Measurements from ENCODE around the gene PTPRK. TPM values are rescaled to one million over a fixed set of nuclear protein-coding genes. Genes with fewer than 3 reads are reported as not detected.

The PTPRK gene
- total RNA-seq, 2 experiments from 2014 or later: not detected

DNA sequence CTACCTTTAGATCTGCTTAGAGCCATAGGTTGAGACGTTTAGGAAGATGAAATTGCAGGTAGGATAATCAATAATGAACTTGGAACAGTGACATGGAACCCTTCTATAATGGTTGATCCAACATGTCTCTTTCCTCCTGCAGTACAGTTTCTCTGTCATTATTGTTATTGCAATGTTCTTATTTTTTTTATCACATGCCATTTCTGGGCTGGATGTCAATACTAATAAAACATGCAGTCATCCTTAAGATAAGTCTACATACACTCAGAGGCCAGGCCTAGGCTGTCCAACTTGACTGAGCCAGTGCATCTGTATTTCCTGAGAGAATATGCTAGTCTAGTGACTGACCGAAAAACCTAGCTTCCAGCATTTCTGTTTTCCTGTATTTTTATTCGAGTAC is 544.3 kb downstream of the PTPRK start:
- Histone ChIP-seq H2AFZ (ENCODE audit: low read length) (no peak overlapping the region), H3K4me2 (ENCODE audit: low read length) (no peak overlapping the region), H3K4me1 (ENCODE audit: insufficient read depth, low read length, poor library complexity, severe bottlenecking) (no peaks in the 10 kb centered on the region), H3K9me2 (ENCODE audit: insufficient read depth, low read length) (no peaks in the 10 kb centered on the region), H4K20me1 (ENCODE audit: insufficient read depth, low read length) (no peaks in the 10 kb centered on the region), H3K27ac (ENCODE audit: low read depth, low read length, poor library complexity, severe bottlenecking) (no peak overlapping the region), H3K79me2 (ENCODE audit: insufficient read depth, low read depth, low read length) (no peaks in the 10 kb centered on the region), H3K4me3 (ENCODE audit: low read depth, low read length, poor library complexity, severe bottlenecking) (no peak overlapping the region), H3K36me3 (ENCODE audit: insufficient read depth, low read length) (no peaks in the 10 kb centered on the region), H3K9me3 (ENCODE audit: low read length) (no peaks in the 10 kb centered on the region)
- TF ChIP-seq, protein P1, sequence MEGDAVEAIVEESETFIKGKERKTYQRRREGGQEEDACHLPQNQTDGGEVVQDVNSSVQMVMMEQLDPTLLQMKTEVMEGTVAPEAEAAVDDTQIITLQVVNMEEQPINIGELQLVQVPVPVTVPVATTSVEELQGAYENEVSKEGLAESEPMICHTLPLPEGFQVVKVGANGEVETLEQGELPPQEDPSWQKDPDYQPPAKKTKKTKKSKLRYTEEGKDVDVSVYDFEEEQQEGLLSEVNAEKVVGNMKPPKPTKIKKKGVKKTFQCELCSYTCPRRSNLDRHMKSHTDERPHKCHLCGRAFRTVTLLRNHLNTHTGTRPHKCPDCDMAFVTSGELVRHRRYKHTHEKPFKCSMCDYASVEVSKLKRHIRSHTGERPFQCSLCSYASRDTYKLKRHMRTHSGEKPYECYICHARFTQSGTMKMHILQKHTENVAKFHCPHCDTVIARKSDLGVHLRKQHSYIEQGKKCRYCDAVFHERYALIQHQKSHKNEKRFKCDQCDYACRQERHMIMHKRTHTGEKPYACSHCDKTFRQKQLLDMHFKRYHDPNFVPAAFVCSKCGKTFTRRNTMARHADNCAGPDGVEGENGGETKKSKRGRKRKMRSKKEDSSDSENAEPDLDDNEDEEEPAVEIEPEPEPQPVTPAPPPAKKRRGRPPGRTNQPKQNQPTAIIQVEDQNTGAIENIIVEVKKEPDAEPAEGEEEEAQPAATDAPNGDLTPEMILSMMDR (conservative IDR thresholded peaks at IDR 0.05; ENCODE audit: low read length): no peak
- no peak for TF ChIP-seq EZH2phosphoT487 (IDR thresholded peaks at IDR 0.05; ENCODE audit: borderline replicate concordance, low read depth, low read length)
- no TSS peak for BruUV-seq (replicated peaks)
- POLR2A ChIA-PET: interaction anchor here (0.6 kb wide), 1 partner anchor 1330 kb away, joined by 3 read pairs; no protein-coding TSS in a partner anchor
- no peak for DNase-seq (ENCODE audit: low spot score)
- intact Hi-C loops (cut with micrococcal nuclease; ENCODE audit: unreplicated experiment): no loop called here
- CTCF ChIA-PET (ENCODE audit: unreplicated experiment): no interaction called here

DNA sequence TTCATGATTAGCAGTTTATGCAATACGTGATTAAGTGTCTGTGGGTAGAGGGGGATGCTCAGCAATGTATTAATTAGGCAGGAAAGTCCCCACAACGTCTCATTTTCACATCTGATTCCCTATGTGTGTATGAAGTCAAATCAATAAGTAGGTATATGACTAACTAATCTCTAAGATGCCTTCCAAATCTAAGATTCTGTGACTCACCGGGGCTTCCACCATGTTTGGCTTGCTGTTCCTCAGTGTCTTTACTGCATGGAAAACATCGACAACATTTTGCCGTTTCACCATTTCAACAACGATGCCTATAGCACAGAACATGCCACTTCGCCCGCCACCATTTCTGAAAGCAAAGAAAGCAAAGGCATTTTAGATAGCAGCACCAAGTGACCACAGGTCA is 547.6 kb downstream of the PTPRK start:
- Histone ChIP-seq H3K9me2 (ENCODE audit: insufficient read depth, low read length) (no peaks in the 10 kb centered on the region), H3K79me2 (ENCODE audit: insufficient read depth, low read depth, low read length) (no peaks in the 10 kb centered on the region), H2AFZ (ENCODE audit: low read length) (no peak overlapping the region), H3K4me3 (ENCODE audit: low read depth, low read length, poor library complexity, severe bottlenecking) (no peak overlapping the region), H3K27ac (ENCODE audit: low read depth, low read length, poor library complexity, severe bottlenecking) (no peak overlapping the region), H3K9me3 (ENCODE audit: low read length) (no peaks in the 10 kb centered on the region), H3K4me2 (ENCODE audit: low read length) (no peak overlapping the region), H3K4me1 (ENCODE audit: insufficient read depth, low read length, poor library complexity, severe bottlenecking) (no peaks in the 10 kb centered on the region), H4K20me1 (ENCODE audit: insufficient read depth, low read length) (no peaks in the 10 kb centered on the region), H3K36me3 (ENCODE audit: insufficient read depth, low read length) (no peaks in the 10 kb centered on the region)
- BruUV-seq (replicated peaks): no TSS peak
- ChIA-PET POLR2A (interaction anchor here (1.2 kb wide), 1 partner anchor 7 kb away, joined by 3 read pairs; no protein-coding TSS in a partner anchor), CTCF (ENCODE audit: unreplicated experiment) (no interaction called here)
- DNase-seq (ENCODE audit: low spot score): no peak
- intact Hi-C loops (cut with micrococcal nuclease; ENCODE audit: unreplicated experiment): no loop called here
- TF ChIP-seq, protein P1 (conservative IDR thresholded peaks at IDR 0.05; ENCODE audit: low read length): no peak
- no peak for TF ChIP-seq EZH2phosphoT487 (IDR thresholded peaks at IDR 0.05; ENCODE audit: borderline replicate concordance, low read depth, low read length)

DNA sequence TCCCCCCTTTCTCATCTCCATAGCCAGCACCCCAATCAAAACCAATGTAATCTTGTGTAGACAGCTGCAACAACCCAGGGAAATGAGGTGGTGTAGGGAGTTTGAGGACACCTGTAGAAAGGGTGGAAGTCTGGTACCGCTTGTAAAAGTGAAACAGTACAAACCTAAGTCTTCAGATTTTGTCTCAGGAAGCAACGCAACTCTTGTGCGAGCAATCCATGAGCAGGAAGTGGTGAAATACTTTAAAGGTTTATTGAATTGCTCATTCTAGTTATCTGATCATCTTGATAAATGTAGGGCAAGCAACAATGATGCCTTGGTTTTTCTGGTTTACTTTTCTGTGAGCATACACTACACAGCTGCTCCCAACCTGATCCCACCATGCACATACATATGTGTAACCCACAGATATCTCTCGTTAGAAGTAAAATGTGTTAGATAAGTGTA is 548.4 kb downstream of the PTPRK start:
- no peaks in the 10 kb centered on the region for H4K20me1 ChIP-seq (ENCODE audit: insufficient read depth, low read length)
- H3K9me2 ChIP-seq (ENCODE audit: insufficient read depth, low read length): no peaks in the 10 kb centered on the region
- no TSS peak for BruUV-seq (replicated peaks)
- H3K9me3 ChIP-seq (ENCODE audit: low read length): no peaks in the 10 kb centered on the region
- no peaks in the 10 kb centered on the region for H3K36me3 ChIP-seq (ENCODE audit: insufficient read depth, low read length)
- no peak overlapping the region for H3K4me3 ChIP-seq (ENCODE audit: low read depth, low read length, poor library complexity, severe bottlenecking)
- intact Hi-C loops (cut with micrococcal nuclease; ENCODE audit: unreplicated experiment): no loop called here
- no peaks in the 10 kb centered on the region for H3K4me1 ChIP-seq (ENCODE audit: insufficient read depth, low read length, poor library complexity, severe bottlenecking)
- ChIA-PET CTCF (ENCODE audit: unreplicated experiment) (no interaction called here), POLR2A (interaction anchor here (0.5 kb wide), 1 partner anchor 165 kb away, joined by 3 read pairs; no protein-coding TSS in a partner anchor)
- H3K4me2 ChIP-seq (ENCODE audit: low read length): no peak overlapping the region
- H3K27ac ChIP-seq (ENCODE audit: low read depth, low read length, poor library complexity, severe bottlenecking): no peak overlapping the region
- DNase-seq (ENCODE audit: low spot score): no peak
- H2AFZ ChIP-seq (ENCODE audit: low read length): no peak overlapping the region
- no peaks in the 10 kb centered on the region for H3K79me2 ChIP-seq (ENCODE audit: insufficient read depth, low read depth, low read length)
- TF ChIP-seq EZH2phosphoT487 (IDR thresholded peaks at IDR 0.05; ENCODE audit: borderline replicate concordance, low read depth, low read length): no peak
